Keratinocyte (primary cell): ENCODE results near the gene UNC5A. TPM values are rescaled to one million over a fixed set of nuclear protein-coding genes. Genes with fewer than 3 reads are reported as not detected.

Source experiments
- DNase-seq: peaks from one replicate; pipeline ENCODE4 v3.0.0-alpha.2; 2011; ENCODE audit warnings: low read depth, missing footprints, low spot score
- FAIRE-seq: peaks from 2 replicates; lab custom pipeline; 2011; peaks lifted over from hg19 to GRCh38; lab: Jason Lieb, UNC
- H2AFZ ChIP-seq: 2 replicates; pipeline ENCODE4 v1.6.0; 2012; ENCODE audit warnings: low read length, control low read depth, inconsistent platforms; ENCODE audit not compliant: control insufficient read depth
- H3K27ac ChIP-seq: 2 replicates; pipeline ENCODE4 v1.5.1; 2011; ENCODE audit warnings: low read length; ENCODE audit not compliant: control insufficient read depth, insufficient read depth
- H3K27me3 ChIP-seq: 3 replicates; pipeline ENCODE4 v1.6.0; 2011; ENCODE audit warnings: low read length; ENCODE audit not compliant: control insufficient read depth, insufficient read depth; ENCODE audit errors: extremely low read depth
- H3K36me3 ChIP-seq, 2 experiments: 2 replicates in 1 of 2; 3 replicates in 1 of 2; pipeline ENCODE4 v1.5.1; 2011; ENCODE audit warnings: low read length in 2 of 2, mild to moderate bottlenecking in 1 of 2; ENCODE audit not compliant: control insufficient read depth in 2 of 2, insufficient read depth in 2 of 2; ENCODE audit errors: extremely low read depth in 1 of 2
- H3K4me1 ChIP-seq: 3 replicates; pipeline ENCODE4 v1.5.1; 2011; ENCODE audit warnings: low read length; ENCODE audit not compliant: control insufficient read depth, insufficient read depth; ENCODE audit errors: extremely low read depth
- H3K4me2 ChIP-seq: 3 replicates; pipeline ENCODE4 v1.6.0; 2011; ENCODE audit warnings: low read depth, low read length; ENCODE audit not compliant: control insufficient read depth, insufficient read depth; ENCODE audit errors: extremely low read depth
- H3K4me3 ChIP-seq, 3 experiments: fragments of 200-600 bp in 1 of 3; sonication (generic) in 1 of 3; 2 replicates in 2 of 3; 3 replicates in 1 of 3; pipeline ENCODE4 v1.5.1; 2011 to 2016; ENCODE audit warnings: low read length in 3 of 3, mild to moderate bottlenecking in 3 of 3, control low read depth in 2 of 3, inconsistent platforms in 1 of 3, low read depth in 1 of 3, mixed read lengths in 1 of 3, mixed run types in 1 of 3, moderate library complexity in 1 of 3; ENCODE audit not compliant: control insufficient read depth in 2 of 3, insufficient read depth in 2 of 3; ENCODE audit errors: extremely low read depth in 1 of 3
- H3K79me2 ChIP-seq: 2 replicates; pipeline ENCODE4 v1.6.0; 2012; ENCODE audit warnings: low read length; ENCODE audit not compliant: control insufficient read depth, insufficient read depth
- H3K9ac ChIP-seq: 3 replicates; pipeline ENCODE4 v1.6.0; 2011; ENCODE audit warnings: low read length; ENCODE audit not compliant: control insufficient read depth, insufficient read depth; ENCODE audit errors: extremely low read depth
- H3K9me1 ChIP-seq: 3 replicates; pipeline ENCODE4 v1.6.0; 2011; ENCODE audit warnings: low read length; ENCODE audit not compliant: control insufficient read depth, insufficient read depth; ENCODE audit errors: extremely low read depth
- H3K9me3 ChIP-seq: 2 replicates; pipeline ENCODE4 v1.5.1; 2012; ENCODE audit warnings: low read depth, low read length; ENCODE audit not compliant: control insufficient read depth
- H4K20me1 ChIP-seq: 3 replicates; pipeline ENCODE4 v1.6.0; 2011; ENCODE audit warnings: low read length; ENCODE audit not compliant: control insufficient read depth, insufficient read depth; ENCODE audit errors: extremely low read depth
- CTCF ChIP-seq, 3 experiments: IDR thresholded peaks in 1 of 3; conservative IDR thresholded peaks in 1 of 3; optimal IDR thresholded peaks in 1 of 3; 2 replicates in 2 of 3; 3 replicates in 1 of 3; pipeline versions ENCODE3 to v1.5.1; 2011; ENCODE audit warnings: low read length in 3 of 3, mild to moderate bottlenecking in 3 of 3, moderate library complexity in 2 of 3, control low read depth in 1 of 3, inconsistent platforms in 1 of 3; ENCODE audit not compliant: insufficient read depth in 2 of 3; ENCODE audit errors: extremely low read depth in 1 of 3
- EZH2 ChIP-seq: IDR thresholded peaks from one replicate; pipeline ENCODE4 v1.6.1; 2012; ENCODE audit warnings: inconsistent platforms, mild to moderate bottlenecking, low read length, moderate library complexity
- dilution Hi-C: fragments of 300-500 bp; cut with MboI; formaldehyde crosslinking; loops from one replicate; pipeline ENCODE4 v1.7.0; 2020; ENCODE audit warnings: low sequenced_read_pairs; ENCODE audit not compliant: extremely low pct_ligation_motif_present
- polyA plus RNA-seq, 5 experiments: library from polyadenylated mRNA; depleted of rRNA in 3 of 5; stranded (reverse) in 3 of 5; stranded (forward) in 1 of 5; unstranded in 1 of 5; fragments of >200 nt; gene quantifications; 1 replicate in 1 of 5; 2 replicates in 3 of 5; 3 replicates in 1 of 5; pipeline versions ENCODE4 v1.2.1 to v1.2.3, GENCODE V29; 2011 to 2012; ENCODE audit warnings: missing spikeins in 2 of 5, low read depth in 1 of 5, low replicate concordance in 1 of 5

UNC5A gene
- polyA plus RNA-seq, 1 donor (not counting 4 experiments of a cell fraction or from before 2014, with no cell fraction given): not detected

DNA sequence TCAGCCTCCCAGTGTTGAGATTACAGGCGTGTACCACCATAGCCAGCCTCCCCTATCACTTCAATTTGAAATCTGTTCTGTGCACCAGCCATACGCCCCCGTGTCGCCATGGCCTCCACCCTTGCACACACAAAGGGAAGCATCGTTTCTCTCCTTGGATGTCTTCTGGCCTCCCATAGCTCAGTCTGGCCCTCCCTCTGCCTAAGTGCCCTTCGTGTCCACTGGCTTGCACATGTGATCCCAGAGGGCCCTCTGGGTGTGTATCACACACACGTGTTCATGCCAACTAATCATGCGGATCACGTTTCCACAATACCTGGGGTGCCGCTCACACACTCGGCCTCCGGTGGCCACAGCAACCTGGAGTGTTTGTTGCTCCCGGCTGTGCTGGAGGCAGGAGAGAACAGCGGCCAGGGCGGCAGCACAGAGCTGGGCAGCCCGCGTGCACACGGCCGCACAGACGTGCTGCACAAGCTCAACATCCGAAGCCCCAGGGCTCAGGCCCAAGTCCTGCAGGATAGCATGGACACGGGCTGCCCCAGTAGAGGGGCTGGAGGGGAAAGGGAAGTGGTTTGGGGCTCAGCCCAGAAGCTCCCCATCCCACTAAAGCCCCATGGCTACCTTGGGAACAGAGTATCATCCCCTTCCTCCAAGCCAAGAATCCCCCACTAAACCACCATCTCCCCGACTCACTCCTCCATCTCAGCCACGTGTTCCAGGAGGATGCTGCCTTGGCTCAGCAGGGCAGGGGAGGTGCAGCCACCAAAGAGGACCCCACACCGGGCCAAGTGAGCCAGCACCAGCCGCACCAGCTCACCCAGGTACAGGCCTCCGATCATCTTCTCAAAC is 77.9 kb downstream of the UNC5A start:
- H3K9me1 ChIP-seq: no peaks in the 10 kb centered on the region
- no peaks in the 10 kb centered on the region for H4K20me1 ChIP-seq
- no peaks in the 10 kb centered on the region for H3K9me3 ChIP-seq
- no peak for FAIRE-seq
- no peaks in the 10 kb centered on the region for H3K79me2 ChIP-seq
- no peaks in the 10 kb centered on the region for H3K4me1 ChIP-seq
- peaks cover 4% of the 10 kb centered on the region for H3K27me3 ChIP-seq
- H3K27ac ChIP-seq: no peak overlapping the region
- H3K9ac ChIP-seq: no peak overlapping the region
- no peaks in the 10 kb centered on the region for H3K36me3 ChIP-seq
- dilution Hi-C loops: no loop called here
- TF ChIP-seq EZH2 (no peak), CTCF (optimal IDR thresholded peaks at IDR 0.05 in 1 of 3, IDR thresholded peaks at IDR 0.05 in 1 of 3, conservative IDR thresholded peaks at IDR 0.05 in 1 of 3; ENCODE audit: extremely low read depth in 1 of 3, insufficient read depth in 2 of 3, low read length in 3 of 3) (no peak)
- H3K4me2 ChIP-seq: no peak overlapping the region
- H3K4me3 ChIP-seq: no peak overlapping the region
- H2AFZ ChIP-seq: no peak overlapping the region
- no peak for DNase-seq

DNA sequence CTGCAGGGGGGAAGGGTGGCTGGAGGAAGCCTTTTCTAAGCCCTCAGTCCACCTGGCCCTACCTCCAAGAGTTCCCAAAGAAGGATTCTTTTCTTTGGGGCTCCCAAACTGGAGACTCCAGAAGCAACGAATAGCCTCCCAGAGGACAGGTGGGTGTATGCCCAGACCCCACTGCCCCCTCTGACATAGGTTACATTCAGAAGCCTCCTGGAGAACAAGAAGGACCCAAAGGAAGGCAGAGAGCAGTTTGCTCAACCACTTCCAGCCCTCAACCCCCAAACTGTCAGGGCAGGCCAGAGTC is 78.5 kb downstream of the UNC5A start:
- no peaks in the 10 kb centered on the region for H3K9me1 ChIP-seq
- H3K9ac ChIP-seq: no peak overlapping the region
- H3K27me3 ChIP-seq: peaks cover 8% of the 10 kb centered on the region
- dilution Hi-C loops: no loop called here
- TF ChIP-seq CTCF (optimal IDR thresholded peaks at IDR 0.05 in 1 of 3, IDR thresholded peaks at IDR 0.05 in 1 of 3, conservative IDR thresholded peaks at IDR 0.05 in 1 of 3; ENCODE audit: extremely low read depth in 1 of 3, insufficient read depth in 2 of 3, low read length in 3 of 3) (no peak), EZH2 (no peak)
- no peak for FAIRE-seq
- H3K4me2 ChIP-seq: no peak overlapping the region
- H3K9me3 ChIP-seq: no peaks in the 10 kb centered on the region
- no peaks in the 10 kb centered on the region for H3K36me3 ChIP-seq
- DNase-seq: no peak
- H3K79me2 ChIP-seq: no peaks in the 10 kb centered on the region
- H3K4me1 ChIP-seq: no peaks in the 10 kb centered on the region
- H2AFZ ChIP-seq: no peak overlapping the region
- no peak overlapping the region for H3K27ac ChIP-seq
- H4K20me1 ChIP-seq: no peaks in the 10 kb centered on the region
- H3K4me3 ChIP-seq: no peak overlapping the region
